ENCODE results near the gene SCAMP1. TPM values are rescaled to one million over a fixed set of nuclear protein-coding genes. Genes with fewer than 3 reads are reported as not detected.
"Not testable (repeated sequence)": the region's sequence is repeated elsewhere in the genome, so short reads cannot be mapped to it uniquely, and the experiment has no call there.

Gene SCAMP1
- total and polyA plus RNA-seq, 4 experiments from 2014 or later: 28.9 to 38.3 (median 31.7) TPM

- H3K36me3 Mint-ChIP-seq: no peaks in the 10 kb centered on the region
- Histone ChIP-seq H3K27ac (ENCODE audit: low read depth, low read length) (no peak overlapping the region), H3K36me3 (ENCODE audit: insufficient read depth, low read length) (no peaks in the 10 kb centered on the region), H3K4me3 (ENCODE audit: low read length in 2 of 2) (no peak overlapping the region), H3K4me1 (ENCODE audit: insufficient read depth, low read length) (no peaks in the 10 kb centered on the region), H3K9me3 (ENCODE audit: control insufficient read depth in 1 of 2, low read length in 2 of 2) (no peaks in the 10 kb centered on the region), H3K27me3 (ENCODE audit: insufficient read depth, low read length) (no peaks in the 10 kb centered on the region)
- H3K4me3 Mint-ChIP-seq: no peak overlapping the region
- no peak overlapping the region for H3K27ac Mint-ChIP-seq
- intact Hi-C loops (cut with micrococcal nuclease): no loop called here
- no peak for DNase-seq
- CTCF ChIA-PET (ENCODE audit: partially characterized antibody): no interaction called here
- H3K4me1 Mint-ChIP-seq: no peaks in the 10 kb centered on the region
- peaks cover 1 to 11% of the 10 kb centered on the region in 2 donors for H3K27me3 Mint-ChIP-seq
- H3K9me3 Mint-ChIP-seq: peaks cover 5 to 22% (median 15%) of the 10 kb centered on the region in 8 donors
- POLR2A ChIA-PET (ENCODE audit: partially characterized antibody): no interaction called here
Observed at GRCh38 chr5:78341440-78341839, 19.0 kb upstream of the SCAMP1 start.

GRCh38 chr5:78345485-78345884, 14.9 kb upstream of the SCAMP1 start:
- Mint-ChIP-seq H3K4me3 (peak overlapping the region in 1 of 8 donors; percentile 70), H3K9me3 (no peaks in the 10 kb centered on the region), H3K4me1 (no peaks in the 10 kb centered on the region), H3K27me3 (peaks cover 2 to 7% of the 10 kb centered on the region in 2 donors), H3K27ac (no peak overlapping the region), H3K36me3 (no peaks in the 10 kb centered on the region)
- no peak overlapping the region for H3K4me3 ChIP-seq (ENCODE audit: low read length in 2 of 2)
- H3K9me3 ChIP-seq (ENCODE audit: control insufficient read depth in 1 of 2, low read length in 2 of 2): no peaks in the 10 kb centered on the region
- no peak overlapping the region for H3K27ac ChIP-seq (ENCODE audit: low read depth, low read length)
- ChIA-PET POLR2A (ENCODE audit: partially characterized antibody) (no interaction called here), CTCF (ENCODE audit: partially characterized antibody) (no interaction called here)
- no peaks in the 10 kb centered on the region for H3K27me3 ChIP-seq (ENCODE audit: insufficient read depth, low read length)
- no peak for DNase-seq
- H3K4me1 ChIP-seq (ENCODE audit: insufficient read depth, low read length): no peaks in the 10 kb centered on the region
- H3K36me3 ChIP-seq (ENCODE audit: insufficient read depth, low read length): no peaks in the 10 kb centered on the region
- intact Hi-C loops (cut with micrococcal nuclease): no loop called here

GRCh38 chr5:78353520-78353919, 6.9 kb upstream of the SCAMP1 start:
- intact Hi-C loops (cut with micrococcal nuclease): no loop called here
- Histone ChIP-seq H3K36me3 (ENCODE audit: insufficient read depth, low read length) (no peaks in the 10 kb centered on the region), H3K4me3 (ENCODE audit: low read length in 2 of 2) (no peak overlapping the region), H3K27me3 (ENCODE audit: insufficient read depth, low read length) (no peaks in the 10 kb centered on the region), H3K4me1 (ENCODE audit: insufficient read depth, low read length) (peaks cover 15% of the 10 kb centered on the region), H3K9me3 (ENCODE audit: control insufficient read depth in 1 of 2, low read length in 2 of 2) (no peaks in the 10 kb centered on the region), H3K27ac (ENCODE audit: low read depth, low read length) (no peak overlapping the region)
- Mint-ChIP-seq H3K9me3 (no peaks in the 10 kb centered on the region), H3K27ac (peak overlapping the region in 1 of 7 donors; percentile 59), H3K4me1 (peaks cover 6 to 24% (median 11%) of the 10 kb centered on the region in 4 donors), H3K36me3 (no peaks in the 10 kb centered on the region), H3K4me3 (no peak overlapping the region), H3K27me3 (peaks cover 0 to 2% of the 10 kb centered on the region in 2 donors)
- ChIA-PET POLR2A (ENCODE audit: partially characterized antibody) (no interaction called here), CTCF (ENCODE audit: partially characterized antibody) (no interaction called here)
- DNase-seq: no peak

- Mint-ChIP-seq H3K27ac (no peak overlapping the region), H3K36me3 (peaks cover 0 to 3% of the 10 kb centered on the region in 2 donors), H3K4me1 (peaks cover 13 to 31% (median 17%) of the 10 kb centered on the region in 4 donors), H3K4me3 (no peak overlapping the region), H3K27me3 (peaks cover 0 to 2% of the 10 kb centered on the region in 2 donors), H3K9me3 (no peaks in the 10 kb centered on the region)
- DNase-seq: no peak
- H3K27me3 ChIP-seq (ENCODE audit: insufficient read depth, low read length): no peaks in the 10 kb centered on the region
- H3K4me3 ChIP-seq (ENCODE audit: low read length in 2 of 2): no peak overlapping the region
- peaks cover 22% of the 10 kb centered on the region for H3K4me1 ChIP-seq (ENCODE audit: insufficient read depth, low read length)
- no peaks in the 10 kb centered on the region for H3K36me3 ChIP-seq (ENCODE audit: insufficient read depth, low read length)
- ChIA-PET POLR2A (ENCODE audit: partially characterized antibody) (no interaction called here), CTCF (ENCODE audit: partially characterized antibody) (no interaction called here)
- intact Hi-C loops (cut with micrococcal nuclease): no loop called here
- no peaks in the 10 kb centered on the region for H3K9me3 ChIP-seq (ENCODE audit: control insufficient read depth in 1 of 2, low read length in 2 of 2)
- no peak overlapping the region for H3K27ac ChIP-seq (ENCODE audit: low read depth, low read length)
Observed at GRCh38 chr5:78354066-78354670, 6.2 kb upstream of the SCAMP1 start.

- peaks cover 0 to 2% of the 10 kb centered on the region in 2 donors for H3K27me3 Mint-ChIP-seq
- Histone ChIP-seq H3K27me3 (ENCODE audit: insufficient read depth, low read length) (no peaks in the 10 kb centered on the region), H3K4me1 (ENCODE audit: insufficient read depth, low read length) (peaks cover 28% of the 10 kb centered on the region), H3K27ac (ENCODE audit: low read depth, low read length) (no peak overlapping the region), H3K36me3 (ENCODE audit: insufficient read depth, low read length) (no peaks in the 10 kb centered on the region), H3K9me3 (ENCODE audit: control insufficient read depth in 1 of 2, low read length in 2 of 2) (no peaks in the 10 kb centered on the region), H3K4me3 (ENCODE audit: low read length in 2 of 2) (no peak overlapping the region)
- H3K4me1 Mint-ChIP-seq: peaks cover 15 to 45% (median 23%) of the 10 kb centered on the region in 4 donors
- no peaks in the 10 kb centered on the region for H3K9me3 Mint-ChIP-seq
- ChIA-PET POLR2A (ENCODE audit: partially characterized antibody) (no interaction called here), CTCF (ENCODE audit: partially characterized antibody) (no interaction called here)
- intact Hi-C loops (cut with micrococcal nuclease): no loop called here
- no peak for DNase-seq
- peak overlapping the region in 3 of 7 donors; percentile 35 to 67 (median 48) for H3K27ac Mint-ChIP-seq
- peaks cover 0 to 11% of the 10 kb centered on the region in 2 donors for H3K36me3 Mint-ChIP-seq
- no peak overlapping the region for H3K4me3 Mint-ChIP-seq
Observed at GRCh38 chr5:78355561-78355960, 4.9 kb upstream of the SCAMP1 start.

- H3K4me1 Mint-ChIP-seq: peaks cover 30 to 75% (median 46%) of the 10 kb centered on the region in 4 donors
Observed at GRCh38 chr5:78359455-78359830, 974 bp upstream of the SCAMP1 start.

GRCh38 chr5:78360674-78360923, 182 bp downstream of the SCAMP1 start:
- Histone ChIP-seq H3K27ac (ENCODE audit: low read depth, low read length) (peak overlapping the region; percentile 91), H3K27me3 (ENCODE audit: insufficient read depth, low read length) (no peaks in the 10 kb centered on the region), H3K9me3 (ENCODE audit: control insufficient read depth in 1 of 2, low read length in 2 of 2) (no peaks in the 10 kb centered on the region), H3K4me3 (ENCODE audit: low read length in 2 of 2) (peak overlapping the region; percentile 55 to 97), H3K4me1 (ENCODE audit: insufficient read depth, low read length) (peaks cover 44% of the 10 kb centered on the region), H3K36me3 (ENCODE audit: insufficient read depth, low read length) (no peaks in the 10 kb centered on the region)
- Mint-ChIP-seq H3K4me3 (peak overlapping the region; percentile 92 to 98 (median 95)), H3K36me3 (peaks cover 0 to 15% of the 10 kb centered on the region in 2 donors), H3K27me3 (no peaks in the 10 kb centered on the region), H3K9me3 (no peaks in the 10 kb centered on the region), H3K27ac (peak overlapping the region; percentile 85 to 98 (median 96)), H3K4me1 (peaks cover 30 to 77% (median 47%) of the 10 kb centered on the region in 4 donors)
- POLR2A ChIA-PET (ENCODE audit: partially characterized antibody): interaction anchor here (0.6 to 5.5 kb wide), 18 partner anchors 10 to 1330 kb away, joined by 3 to 274 read pairs (median 4); partner anchors contain the start of genes AGGF1, AP3B1, ARSB and HOMER1
- no peak for DNase-seq
- intact Hi-C loops (cut with micrococcal nuclease): loop anchor here (1.0 to 5.0 kb wide), 5 partner anchors 66 to 1330 kb away; partner anchors contain the start of genes AGGF1, AP3B1, HOMER1 and TBCA
- CTCF ChIA-PET (ENCODE audit: partially characterized antibody): interaction anchor here (1.0 to 5.4 kb wide), 5 partner anchors 39 to 1330 kb away, joined by 3 to 99 read pairs (median 3); partner anchors contain the start of genes AGGF1 and AP3B1

More at GRCh38 chr5:78359455-78359830, 974 bp upstream of the SCAMP1 start:
- H3K9me3 ChIP-seq (ENCODE audit: control insufficient read depth in 1 of 2, low read length in 2 of 2); DNase-seq; H3K36me3 ChIP-seq (ENCODE audit: insufficient read depth, low read length); intact Hi-C loops (cut with micrococcal nuclease); H3K27me3 ChIP-seq (ENCODE audit: insufficient read depth, low read length); H3K27me3 Mint-ChIP-seq; H3K9me3 Mint-ChIP-seq: not testable (repeated sequence)
- CTCF ChIA-PET (ENCODE audit: partially characterized antibody): interaction anchor here (1.1 to 5.4 kb wide), 3 partner anchors 24 to 64 kb away, joined by 4 to 99 read pairs (median 17); partner anchors contain the start of gene AP3B1
- POLR2A ChIA-PET (ENCODE audit: partially characterized antibody): interaction anchor here (0.6 to 5.5 kb wide), 9 partner anchors 9 to 1329 kb away, joined by 3 to 274 read pairs (median 3); partner anchors contain the start of genes AGGF1, AP3B1, ARSB and WDR41
- H3K27ac ChIP-seq (ENCODE audit: low read depth, low read length): peak overlapping the region; percentile 91
- peaks cover 44% of the 10 kb centered on the region for H3K4me1 ChIP-seq (ENCODE audit: insufficient read depth, low read length)
- Mint-ChIP-seq H3K4me3 (peak overlapping the region; percentile 92 to 98 (median 95)), H3K27ac (peak overlapping the region; percentile 85 to 98 (median 95)), H3K36me3 (peaks cover 0 to 15% of the 10 kb centered on the region in 2 donors)
- H3K4me3 ChIP-seq (ENCODE audit: low read length in 2 of 2): peak overlapping the region; percentile 91 to 97

All from CD4-positive, alpha-beta memory T cell (primary cell).